ENCODE results near the gene IL11RA.

Gene IL11RA

DNA sequence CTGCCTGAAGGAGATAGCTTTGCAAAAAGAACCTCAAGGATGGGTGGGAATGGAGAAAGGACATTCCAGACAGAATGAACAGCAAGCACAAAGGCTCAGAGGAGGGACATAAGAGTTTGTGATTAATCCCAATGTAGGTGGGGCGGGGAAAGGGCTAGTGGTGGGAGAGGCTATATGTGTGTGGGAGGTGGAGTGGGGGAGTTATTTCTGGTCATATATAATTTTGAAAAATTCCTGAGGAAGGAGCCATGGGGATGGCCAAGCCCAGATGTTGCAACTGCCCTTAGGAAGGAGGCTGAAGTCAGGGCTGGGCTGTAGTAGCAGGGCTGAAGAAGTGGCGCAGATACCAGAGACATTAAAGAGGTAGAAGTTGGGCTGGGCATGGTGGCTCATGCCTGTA lies 23.9 kb downstream of the IL11RA start:
- H3K4me3 ChIP-seq (ENCODE audit: low read depth, low read length) = no peak overlapping the region
- TF ChIP-seq POLR2A (IDR thresholded peaks at IDR 0.05; ENCODE audit: extremely low read depth, insufficient read length) (no peak), MYC (IDR thresholded peaks at IDR 0.05; ENCODE audit: low read depth, low read length) (no peak)
- TF ChIP-seq, protein P1, sequence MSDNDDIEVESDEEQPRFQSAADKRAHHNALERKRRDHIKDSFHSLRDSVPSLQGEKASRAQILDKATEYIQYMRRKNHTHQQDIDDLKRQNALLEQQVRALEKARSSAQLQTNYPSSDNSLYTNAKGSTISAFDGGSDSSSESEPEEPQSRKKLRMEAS (IDR thresholded peaks at IDR 0.05; ENCODE audit: low read depth, low read length) = no peak
- TF ChIP-seq, protein P2, sequence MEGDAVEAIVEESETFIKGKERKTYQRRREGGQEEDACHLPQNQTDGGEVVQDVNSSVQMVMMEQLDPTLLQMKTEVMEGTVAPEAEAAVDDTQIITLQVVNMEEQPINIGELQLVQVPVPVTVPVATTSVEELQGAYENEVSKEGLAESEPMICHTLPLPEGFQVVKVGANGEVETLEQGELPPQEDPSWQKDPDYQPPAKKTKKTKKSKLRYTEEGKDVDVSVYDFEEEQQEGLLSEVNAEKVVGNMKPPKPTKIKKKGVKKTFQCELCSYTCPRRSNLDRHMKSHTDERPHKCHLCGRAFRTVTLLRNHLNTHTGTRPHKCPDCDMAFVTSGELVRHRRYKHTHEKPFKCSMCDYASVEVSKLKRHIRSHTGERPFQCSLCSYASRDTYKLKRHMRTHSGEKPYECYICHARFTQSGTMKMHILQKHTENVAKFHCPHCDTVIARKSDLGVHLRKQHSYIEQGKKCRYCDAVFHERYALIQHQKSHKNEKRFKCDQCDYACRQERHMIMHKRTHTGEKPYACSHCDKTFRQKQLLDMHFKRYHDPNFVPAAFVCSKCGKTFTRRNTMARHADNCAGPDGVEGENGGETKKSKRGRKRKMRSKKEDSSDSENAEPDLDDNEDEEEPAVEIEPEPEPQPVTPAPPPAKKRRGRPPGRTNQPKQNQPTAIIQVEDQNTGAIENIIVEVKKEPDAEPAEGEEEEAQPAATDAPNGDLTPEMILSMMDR (IDR thresholded peaks at IDR 0.05; ENCODE audit: low read depth, low read length) = no peak
- no peak for DNase-seq (ENCODE audit: low read depth)

DNA sequence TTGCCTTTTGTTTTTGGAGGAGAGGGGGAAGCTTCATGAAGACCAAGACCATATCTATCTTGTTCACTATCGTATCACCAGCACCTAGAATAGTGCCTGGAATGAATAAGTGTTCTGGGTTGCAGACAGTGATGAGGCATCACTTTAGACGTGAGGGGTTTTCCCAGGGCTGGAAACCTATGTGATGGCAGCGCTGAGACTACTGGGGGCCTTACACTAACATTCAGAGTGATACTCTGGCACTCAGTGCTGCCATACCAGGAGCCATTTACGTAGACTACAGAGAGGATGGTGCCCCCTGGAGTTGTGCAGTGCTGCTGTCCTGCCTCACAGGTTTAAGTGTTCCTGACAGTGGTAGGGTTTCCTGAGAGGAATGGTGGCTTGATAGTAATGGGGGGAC lies 32.2 kb downstream of the IL11RA start:
- H3K4me3 ChIP-seq (ENCODE audit: low read depth, low read length) = no peak overlapping the region
- no peak for DNase-seq (ENCODE audit: low read depth)
- TF ChIP-seq, protein P2 (IDR thresholded peaks at IDR 0.05; ENCODE audit: low read depth, low read length) = peak; percentile 18
- TF ChIP-seq, protein P1 (IDR thresholded peaks at IDR 0.05; ENCODE audit: low read depth, low read length) = no peak

DNA sequence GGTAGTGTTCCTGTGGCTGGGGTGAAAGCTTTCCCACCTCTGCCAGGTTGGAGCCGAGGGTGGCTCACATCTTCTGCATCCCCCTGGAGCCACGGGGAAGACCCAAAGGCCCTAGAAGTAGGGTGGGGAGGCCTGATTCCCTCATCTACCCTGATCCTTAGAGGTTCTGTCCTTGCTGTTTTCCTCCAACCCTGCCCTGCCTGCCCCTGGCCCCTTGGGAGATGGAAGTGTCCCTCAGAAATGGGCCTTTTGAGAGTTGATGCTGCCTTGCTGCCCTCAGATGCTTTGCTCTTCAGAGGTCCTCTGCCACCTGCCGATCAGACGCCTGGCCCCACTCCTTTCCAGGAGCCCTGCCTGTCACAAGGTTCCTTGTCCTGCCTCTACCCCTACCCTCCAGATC lies 32.8 kb downstream of the IL11RA start:
- H3K4me3 ChIP-seq (ENCODE audit: low read depth, low read length) = no peak overlapping the region
- no peak for DNase-seq (ENCODE audit: low read depth)
- TF ChIP-seq POLR2A (IDR thresholded peaks at IDR 0.05; ENCODE audit: extremely low read depth, insufficient read length) (no peak), MYC (IDR thresholded peaks at IDR 0.05; ENCODE audit: low read depth, low read length) (no peak)
- TF ChIP-seq, protein P2 (IDR thresholded peaks at IDR 0.05; ENCODE audit: low read depth, low read length) = no peak

DNA sequence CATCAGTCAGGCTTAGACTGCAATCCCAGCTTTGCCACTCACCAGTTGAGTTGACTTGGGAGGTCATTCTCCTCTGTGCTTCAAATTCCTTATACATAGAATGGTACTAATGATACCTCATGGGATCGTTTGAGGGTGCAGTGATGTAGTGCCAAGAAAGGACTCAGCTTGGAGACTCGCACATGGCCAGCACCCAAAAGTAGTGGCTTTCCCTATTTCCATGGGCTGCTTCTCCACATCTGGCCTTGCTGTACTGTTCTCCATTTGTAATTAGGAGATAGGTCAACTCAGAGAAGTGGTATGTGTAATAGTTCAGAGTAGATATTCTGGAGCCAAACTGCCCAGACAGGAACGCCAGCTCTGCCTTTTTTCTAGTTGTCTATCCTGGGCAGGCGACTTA lies 33.6 kb downstream of the IL11RA start:
- no peak overlapping the region for H3K4me3 ChIP-seq (ENCODE audit: low read depth, low read length)
- no peak for DNase-seq (ENCODE audit: low read depth)
- TF ChIP-seq POLR2A (IDR thresholded peaks at IDR 0.05; ENCODE audit: extremely low read depth, insufficient read length) (no peak), MYC (IDR thresholded peaks at IDR 0.05; ENCODE audit: low read depth, low read length) (no peak)
- TF ChIP-seq, protein P2 (IDR thresholded peaks at IDR 0.05; ENCODE audit: low read depth, low read length) = no peak
- TF ChIP-seq, protein P1 (IDR thresholded peaks at IDR 0.05; ENCODE audit: low read depth, low read length) = no peak

DNA sequence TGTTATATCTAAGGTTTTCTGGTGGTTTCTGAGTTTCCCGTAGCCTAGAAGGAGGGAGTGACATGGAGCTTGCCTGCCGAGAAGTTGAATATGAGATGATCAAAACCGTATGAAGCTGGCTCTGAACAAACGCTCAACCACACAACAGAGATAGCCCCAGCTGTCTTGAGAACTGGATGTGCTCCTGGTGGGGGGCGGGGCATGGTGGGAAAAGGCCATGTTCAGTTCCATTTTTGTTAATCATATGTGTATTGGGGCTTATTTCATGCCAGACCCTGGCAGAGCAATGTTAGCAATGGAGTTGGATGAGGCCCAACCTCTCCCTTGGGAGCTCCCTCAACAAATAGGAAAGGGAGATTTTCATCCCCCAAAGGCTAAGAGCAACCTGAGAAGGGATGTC lies 34.2 kb downstream of the IL11RA start:
- TF ChIP-seq MYC (IDR thresholded peaks at IDR 0.05; ENCODE audit: low read depth, low read length) = no peak
- no peak for TF ChIP-seq POLR2A (IDR thresholded peaks at IDR 0.05; ENCODE audit: extremely low read depth, insufficient read length)
- TF ChIP-seq, protein P1 (IDR thresholded peaks at IDR 0.05; ENCODE audit: low read depth, low read length) = no peak
- TF ChIP-seq, protein P2 (IDR thresholded peaks at IDR 0.05; ENCODE audit: low read depth, low read length) = no peak
- no peak for DNase-seq (ENCODE audit: low read depth)
- no peak overlapping the region for H3K4me3 ChIP-seq (ENCODE audit: low read depth, low read length)

DNA sequence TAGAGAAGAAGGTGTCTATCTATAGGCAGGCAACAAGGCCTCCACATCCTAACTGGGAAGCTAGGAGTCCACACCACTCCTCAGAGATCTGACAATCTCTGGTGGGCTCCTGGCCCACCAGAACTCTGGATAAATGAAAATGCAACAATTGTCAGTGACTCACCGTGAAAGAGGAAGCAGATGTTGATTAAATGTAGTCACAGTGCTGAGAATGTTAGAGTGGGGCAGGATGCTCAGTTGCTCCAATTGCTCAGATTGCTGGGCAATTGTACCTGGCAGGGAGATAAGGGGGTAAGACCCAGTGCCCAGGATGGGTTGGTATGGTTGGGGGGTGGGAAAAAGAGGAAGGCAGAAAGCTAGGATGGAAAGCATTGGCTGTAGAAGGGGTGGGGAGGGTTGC lies 34.7 kb downstream of the IL11RA start:
- H3K4me3 ChIP-seq (ENCODE audit: low read depth, low read length) = no peak overlapping the region
- DNase-seq (ENCODE audit: low read depth) = no peak
- TF ChIP-seq, protein P2 (IDR thresholded peaks at IDR 0.05; ENCODE audit: low read depth, low read length) = no peak
